Lower leg skin (tissue), 4 donors: ENCODE data around the gene SLC49A3. TPM values are rescaled to one million over a fixed set of nuclear protein-coding genes. Genes with fewer than 3 reads are reported as not detected.

Experiments used
- DNase-seq, 2 donors: peaks; one replicate each; pipeline ENCODE4 v3.0.0-alpha.2; 2019; ENCODE audit warnings: low spot score in 2 of 2
- H3K4me3 ChIP-seq: fragments of 200-600 bp; sonication (generic); 2 replicates; pipeline ENCODE4 v1.5.1; 2017; ENCODE audit warnings: mild to moderate bottlenecking, low read depth; ENCODE audit not compliant: poor library complexity, severe bottlenecking
- POLR2A ChIP-seq, 2 donors: fragments of 450-650 bp; IDR thresholded peaks; one replicate each; pipeline ENCODE4 v1.6.1; 2016 to 2017; ENCODE audit warnings: antibody characterized with exemption in 2 of 2, mild to moderate bottlenecking in 1 of 2, moderate library complexity in 1 of 2
- WGBS, 2 donors: methylation state at CpG; one replicate each; pipeline ENCODE4 v1.1.5; 2018; 5-methylcytosine and 5-hydroxymethylcytosine counted together
- intact Hi-C: fragments of 100-400 bp; cut with DNase I; formaldehyde crosslinking; loops from one replicate; pipeline ENCODE4 v1.15.0; 2023; ENCODE audit warnings: low total_unique reads
- total RNA-seq, 4 donors: library from RNA; depleted of rRNA; stranded (reverse); fragments of >200 nt; gene quantifications; one replicate each; pipeline ENCODE4 v1.1.0, GENCODE V29; 2016
- TF ChIP-seq, protein P1 (sequence below), 3 donors: fragments of 450-650 bp; IDR thresholded peaks; one replicate each; pipeline ENCODE4 v1.5.1; 2016; ENCODE audit warnings: antibody characterized with exemption in 3 of 3, mild to moderate bottlenecking in 3 of 3, moderate library complexity in 2 of 3

Gene SLC49A3
- total RNA-seq, 4 donors from 2014 or later: 16.8 to 33.8 (median 22.7) TPM

DNA sequence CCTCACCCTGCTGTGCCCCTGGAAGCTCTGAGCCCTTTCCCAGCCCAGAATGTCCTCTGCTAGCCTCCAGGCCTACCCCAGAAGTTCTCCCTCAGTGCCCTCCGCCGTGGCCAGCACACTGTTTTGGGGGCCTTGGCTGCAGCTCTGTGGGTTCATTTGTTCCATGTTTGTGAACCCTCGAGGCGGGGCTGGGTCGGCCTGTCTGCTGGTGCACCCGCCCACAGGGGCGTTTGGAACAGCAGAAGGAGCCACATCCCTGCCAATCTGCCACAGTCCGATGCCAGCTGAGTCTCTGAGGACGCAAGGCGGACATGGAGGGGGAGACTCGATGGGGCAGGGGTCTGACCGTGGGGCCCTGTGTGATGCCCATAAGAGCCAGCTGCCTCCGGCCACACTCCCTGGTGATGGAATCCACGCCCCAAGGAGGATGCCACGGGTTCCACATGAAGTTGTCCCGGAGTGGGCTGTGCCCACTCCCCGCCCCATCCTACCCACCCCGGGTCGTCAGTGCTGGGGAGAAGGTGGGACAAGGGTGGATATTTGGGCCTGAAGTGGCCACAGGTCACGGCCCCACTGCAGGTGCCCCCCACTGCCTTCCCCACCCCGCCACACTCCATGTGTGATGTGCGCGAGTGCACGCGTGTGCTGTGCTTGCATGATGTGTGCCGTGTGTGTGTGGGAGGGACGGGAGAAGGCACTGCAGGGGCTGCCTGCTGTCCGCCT, 22.0 kb downstream of the SLC49A3 start:
- no peak for DNase-seq
- TF ChIP-seq, protein P1, sequence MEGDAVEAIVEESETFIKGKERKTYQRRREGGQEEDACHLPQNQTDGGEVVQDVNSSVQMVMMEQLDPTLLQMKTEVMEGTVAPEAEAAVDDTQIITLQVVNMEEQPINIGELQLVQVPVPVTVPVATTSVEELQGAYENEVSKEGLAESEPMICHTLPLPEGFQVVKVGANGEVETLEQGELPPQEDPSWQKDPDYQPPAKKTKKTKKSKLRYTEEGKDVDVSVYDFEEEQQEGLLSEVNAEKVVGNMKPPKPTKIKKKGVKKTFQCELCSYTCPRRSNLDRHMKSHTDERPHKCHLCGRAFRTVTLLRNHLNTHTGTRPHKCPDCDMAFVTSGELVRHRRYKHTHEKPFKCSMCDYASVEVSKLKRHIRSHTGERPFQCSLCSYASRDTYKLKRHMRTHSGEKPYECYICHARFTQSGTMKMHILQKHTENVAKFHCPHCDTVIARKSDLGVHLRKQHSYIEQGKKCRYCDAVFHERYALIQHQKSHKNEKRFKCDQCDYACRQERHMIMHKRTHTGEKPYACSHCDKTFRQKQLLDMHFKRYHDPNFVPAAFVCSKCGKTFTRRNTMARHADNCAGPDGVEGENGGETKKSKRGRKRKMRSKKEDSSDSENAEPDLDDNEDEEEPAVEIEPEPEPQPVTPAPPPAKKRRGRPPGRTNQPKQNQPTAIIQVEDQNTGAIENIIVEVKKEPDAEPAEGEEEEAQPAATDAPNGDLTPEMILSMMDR (IDR thresholded peaks at IDR 0.05): no peak
- intact Hi-C loops: no loop called here
- no peak overlapping the region for H3K4me3 ChIP-seq
- WGBS, 2 donors: 62 to 66% methylated on average over 20 to 27 of the region's 28 CpGs

DNA sequence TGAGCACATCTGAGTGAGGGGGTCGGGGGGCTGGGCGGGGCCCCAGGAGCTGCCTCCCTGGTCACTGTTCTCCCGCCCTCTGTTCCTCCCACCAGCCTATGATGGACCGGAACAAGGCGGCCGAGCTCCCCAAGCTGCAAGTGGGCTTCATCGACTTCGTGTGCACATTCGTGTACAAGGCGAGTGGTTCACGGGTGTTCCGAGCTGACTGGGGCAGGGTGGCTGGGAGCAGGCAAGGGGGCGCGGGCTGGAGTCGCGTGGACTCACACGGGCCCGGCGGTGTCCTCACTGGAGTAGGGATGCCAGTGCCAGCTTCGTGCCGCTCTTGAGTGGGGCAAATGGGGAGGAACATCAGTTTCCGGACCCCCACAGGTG, 22.5 kb downstream of the SLC49A3 start:
- intact Hi-C loops: no loop called here
- no peak overlapping the region for H3K4me3 ChIP-seq
- 76 to 85% methylated on average over 13 to 22 of the region's 22 CpGs for WGBS, 2 donors
- DNase-seq: no peak
- no peak for TF ChIP-seq POLR2A (IDR thresholded peaks at IDR 0.05)
- TF ChIP-seq, protein P1 (IDR thresholded peaks at IDR 0.05): no peak

DNA sequence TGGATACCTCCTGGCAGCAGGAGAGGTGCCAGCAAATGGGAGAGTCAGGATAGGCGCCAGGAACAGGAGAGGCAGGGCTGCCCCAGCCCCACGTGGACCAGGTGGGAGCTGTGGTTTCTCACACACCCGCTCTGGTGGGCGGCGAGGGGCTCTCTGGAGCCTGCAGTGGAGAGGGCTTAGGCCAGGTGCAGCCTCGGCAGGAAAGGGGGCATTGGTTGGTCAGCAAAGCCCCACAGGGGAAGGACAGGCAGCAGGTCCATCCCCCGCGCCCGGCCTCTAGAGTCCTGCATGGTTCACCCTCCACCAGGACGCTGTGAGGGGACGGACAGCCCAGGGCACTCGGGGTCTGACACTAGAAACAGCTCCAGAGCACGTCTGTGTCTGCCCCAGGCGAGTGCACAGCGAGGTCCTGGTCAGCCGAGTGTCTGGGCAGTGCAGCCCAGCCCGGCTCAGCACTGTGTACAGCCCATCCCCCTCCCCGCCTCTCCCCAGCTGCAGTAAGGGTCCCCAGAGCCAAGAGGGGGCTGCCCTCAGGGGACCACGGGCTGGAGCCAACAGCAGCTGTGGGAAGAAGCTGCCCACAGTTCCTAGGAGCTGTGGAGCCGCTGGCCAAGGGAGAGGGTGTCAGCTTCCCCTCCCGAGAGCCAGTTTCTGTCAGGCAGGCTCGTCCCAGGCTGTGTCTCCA, 23.1 kb downstream of the SLC49A3 start:
- intact Hi-C loops: no loop called here
- 66% methylated on average over 9 to 18 of the region's 22 CpGs for WGBS, 2 donors
- no peak for DNase-seq
- no peak overlapping the region for H3K4me3 ChIP-seq
- TF ChIP-seq, protein P1 (IDR thresholded peaks at IDR 0.05): no peak
- TF ChIP-seq POLR2A (IDR thresholded peaks at IDR 0.05): no peak

DNA sequence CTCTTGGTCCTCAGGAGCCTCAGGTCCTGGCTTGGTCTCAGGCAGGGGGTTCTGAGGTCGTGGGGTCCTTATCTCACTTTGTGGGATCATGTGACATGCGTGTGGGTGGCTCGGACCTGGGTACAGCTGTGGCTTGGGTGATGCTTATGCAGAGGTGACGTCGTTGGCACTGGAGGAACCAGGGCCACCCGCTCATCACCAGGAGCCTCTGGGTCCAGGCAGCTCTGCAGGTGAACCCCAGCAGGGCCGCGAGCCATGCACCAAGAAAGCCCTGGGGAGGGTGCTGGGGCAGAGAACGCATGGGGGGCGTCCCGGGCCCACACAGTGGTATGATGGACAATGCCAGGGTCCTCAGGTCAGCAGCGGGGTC, 23.6 kb downstream of the SLC49A3 start:
- no peak overlapping the region for H3K4me3 ChIP-seq
- intact Hi-C loops: no loop called here
- DNase-seq: no peak
- no peak for TF ChIP-seq POLR2A (IDR thresholded peaks at IDR 0.05)
- TF ChIP-seq, protein P1 (IDR thresholded peaks at IDR 0.05): no peak
- 90 to 92% methylated on average over 12 of the region's 12 CpGs for WGBS, 2 donors

DNA sequence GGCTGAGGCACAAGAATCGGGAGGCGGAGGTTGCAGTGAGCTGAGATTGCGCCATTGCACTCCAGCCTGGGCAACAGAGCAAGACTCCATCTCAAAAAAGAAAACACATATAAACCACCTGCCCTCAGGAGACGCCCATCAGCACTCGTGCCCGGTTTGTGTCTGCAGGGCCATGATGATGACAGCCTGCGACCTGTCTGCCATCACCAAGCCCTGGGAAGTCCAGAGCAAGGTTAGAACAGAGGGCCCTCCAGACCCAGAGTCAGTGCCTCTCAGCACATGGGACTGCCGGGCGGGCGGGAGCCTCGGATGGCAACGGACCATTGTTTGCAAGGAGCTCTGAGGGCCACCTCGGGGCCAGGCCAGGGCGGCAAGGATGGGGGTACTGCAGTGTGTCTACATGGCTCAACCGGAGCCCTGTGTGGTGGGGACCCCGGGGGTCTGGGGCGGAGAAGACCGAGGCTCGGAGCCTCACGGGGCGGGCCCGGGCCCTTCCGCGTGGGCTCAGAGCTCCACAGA, 24.2 kb downstream of the SLC49A3 start:
- intact Hi-C loops: no loop called here
- DNase-seq: no peak
- 93 to 96% methylated on average over 23 to 24 of the region's 24 CpGs for WGBS, 2 donors
- H3K4me3 ChIP-seq: no peak overlapping the region
- TF ChIP-seq, protein P1 (IDR thresholded peaks at IDR 0.05): no peak
- no peak for TF ChIP-seq POLR2A (IDR thresholded peaks at IDR 0.05)
